NCI-H1092 (cell line): ENCODE measurements around the gene SAV1.

Experiments used
- DNase-seq: peaks from one replicate; lab custom pipeline; 2025; lab: John Stamatoyannopoulos, UW

Gene SAV1

GRCh38 chr14:50607181-50607580 is 60.9 kb downstream of the SAV1 start:
- DNase-seq, result no peak

- DNase-seq, result no peak
Observed at GRCh38 chr14:50606468-50606867, 61.6 kb downstream of the SAV1 start.

- DNase-seq, result no peak
Observed at GRCh38 chr14:50605766-50606165, 62.3 kb downstream of the SAV1 start.

GRCh38 chr14:50603565-50603964 is 64.5 kb downstream of the SAV1 start:
- DNase-seq, result no peak

- no peak for DNase-seq
Observed at GRCh38 chr14:50602035-50602434, 66.1 kb downstream of the SAV1 start.

GRCh38 chr14:50601394-50601793 is 66.7 kb downstream of the SAV1 start:
- DNase-seq, result no peak

- DNase-seq, result no peak
Observed at GRCh38 chr14:50600849-50601248, 67.3 kb downstream of the SAV1 start.

- DNase-seq, result peak; percentile 9
Observed at GRCh38 chr14:50599700-50600444, 68.2 kb downstream of the SAV1 start.

GRCh38 chr14:50598765-50599164 is 69.3 kb downstream of the SAV1 start:
- no peak for DNase-seq

- no peak for DNase-seq
Observed at GRCh38 chr14:50594577-50595316, 73.4 kb downstream of the SAV1 start.

- no peak for DNase-seq
Observed at GRCh38 chr14:50590464-50590863, 77.6 kb downstream of the SAV1 start.
